ENCODE data around the gene ITIH3.

- TF ChIP-seq, protein P1, sequence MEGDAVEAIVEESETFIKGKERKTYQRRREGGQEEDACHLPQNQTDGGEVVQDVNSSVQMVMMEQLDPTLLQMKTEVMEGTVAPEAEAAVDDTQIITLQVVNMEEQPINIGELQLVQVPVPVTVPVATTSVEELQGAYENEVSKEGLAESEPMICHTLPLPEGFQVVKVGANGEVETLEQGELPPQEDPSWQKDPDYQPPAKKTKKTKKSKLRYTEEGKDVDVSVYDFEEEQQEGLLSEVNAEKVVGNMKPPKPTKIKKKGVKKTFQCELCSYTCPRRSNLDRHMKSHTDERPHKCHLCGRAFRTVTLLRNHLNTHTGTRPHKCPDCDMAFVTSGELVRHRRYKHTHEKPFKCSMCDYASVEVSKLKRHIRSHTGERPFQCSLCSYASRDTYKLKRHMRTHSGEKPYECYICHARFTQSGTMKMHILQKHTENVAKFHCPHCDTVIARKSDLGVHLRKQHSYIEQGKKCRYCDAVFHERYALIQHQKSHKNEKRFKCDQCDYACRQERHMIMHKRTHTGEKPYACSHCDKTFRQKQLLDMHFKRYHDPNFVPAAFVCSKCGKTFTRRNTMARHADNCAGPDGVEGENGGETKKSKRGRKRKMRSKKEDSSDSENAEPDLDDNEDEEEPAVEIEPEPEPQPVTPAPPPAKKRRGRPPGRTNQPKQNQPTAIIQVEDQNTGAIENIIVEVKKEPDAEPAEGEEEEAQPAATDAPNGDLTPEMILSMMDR (IDR thresholded peaks at IDR 0.05): no peak
- no peak for TF ChIP-seq POLR2A (IDR thresholded peaks at IDR 0.05)
These were observed 12.0 kb upstream of the ITIH3 start for GRCh38 chr3:52782412-52783210.

Data from uterus (tissue), 2 donors.